IPS DF 6.9 (cell line): Measurements from ENCODE around the gene TAX1BP3.
A peak's percentile ranks its signal among the peaks of the same experiment; 100 is the strongest.

Experiments
- DNase-seq: peaks from one replicate; pipeline ENCODE4 v3.0.0-alpha.2; 2013; ENCODE audit warnings: low read depth, low spot score
- H3K27ac ChIP-seq: one replicate; pipeline ENCODE4 v1.5.1; 2013; ENCODE audit warnings: low read length, control low read depth
- H3K27me3 ChIP-seq: 2 replicates; pipeline ENCODE4 v1.6.1; 2013; ENCODE audit warnings: mild to moderate bottlenecking, low read length; ENCODE audit not compliant: control insufficient read depth, insufficient read depth
- H3K36me3 ChIP-seq: 2 replicates; pipeline ENCODE4 v1.6.1; 2013; ENCODE audit warnings: low read length; ENCODE audit not compliant: control insufficient read depth, insufficient read depth
- H3K4me1 ChIP-seq: 2 replicates; pipeline ENCODE4 v1.6.1; 2013; ENCODE audit warnings: low read length; ENCODE audit not compliant: control insufficient read depth, insufficient read depth
- H3K4me3 ChIP-seq: 2 replicates; pipeline ENCODE4 v1.5.1; 2013; ENCODE audit warnings: mild to moderate bottlenecking, low read length
- H3K9me3 ChIP-seq: 2 replicates; pipeline ENCODE4 v1.6.1; 2013; ENCODE audit warnings: low read length, inconsistent platforms; ENCODE audit not compliant: control insufficient read depth, insufficient read depth
- WGBS: extraction: QIAGEN DNeasy Blood & Tissue Kit; methylation state at CpG from one replicate; pipeline ENCODE4 v1.1.7; 2013; ENCODE audit warnings: mixed read lengths, missing lambda C conversion rate; ENCODE audit not compliant: insufficient read length, insufficient coverage; 5-methylcytosine and 5-hydroxymethylcytosine counted together

TAX1BP3 gene

GRCh38 chr17:3697103-3697476 lies 28.7 kb upstream of the TAX1BP3 start:
- Histone ChIP-seq H3K36me3 (no peaks in the 10 kb centered on the region), H3K27me3 (no peaks in the 10 kb centered on the region), H3K27ac (no peak overlapping the region), H3K9me3 (no peaks in the 10 kb centered on the region), H3K4me1 (no peaks in the 10 kb centered on the region; the same call in 1 of the 2 replicates), H3K4me3 (no peak overlapping the region)
- no peak for DNase-seq
- no CpG with 5 or more reads among the region's 12 CpGs for WGBS

GRCh38 chr17:3695723-3696411 lies 27.5 kb upstream of the TAX1BP3 start, which contains the start of gene P2RX5:
Gene P2RX5 (minus strand): TSS chr17:3696155. CDS start chr17:3696005, 150 bp downstream.
- no peaks in the 10 kb centered on the region; the same call in 1 of the 2 replicates for H3K4me1 ChIP-seq
- no peaks in the 10 kb centered on the region for H3K36me3 ChIP-seq
- WGBS = no CpG with 5 or more reads among the region's 65 CpGs
- H3K4me3 ChIP-seq = peak within 1 kb of the TSS; percentile 55; the same call in 1 of the 2 replicates
- H3K9me3 ChIP-seq = no peaks in the 10 kb centered on the region
- DNase-seq = no peak
- no peaks in the 10 kb centered on the region for H3K27me3 ChIP-seq
- no peak within 1 kb of the TSS for H3K27ac ChIP-seq

GRCh38 chr17:3695129-3695722 lies 26.8 kb upstream of the TAX1BP3 start:
- peak overlapping the region; percentile 55; the same call in 1 of the 2 replicates for H3K4me3 ChIP-seq
- no CpG with 5 or more reads among the region's 17 CpGs for WGBS
- H3K36me3 ChIP-seq = no peaks in the 10 kb centered on the region
- H3K27ac ChIP-seq = no peak overlapping the region
- no peaks in the 10 kb centered on the region for H3K27me3 ChIP-seq
- no peaks in the 10 kb centered on the region for H3K9me3 ChIP-seq
- no peaks in the 10 kb centered on the region; the same call in 1 of the 2 replicates for H3K4me1 ChIP-seq
- no peak for DNase-seq

- Histone ChIP-seq H3K36me3 (no peaks in the 10 kb centered on the region), H3K27ac (no peak overlapping the region), H3K4me3 (no peak overlapping the region), H3K4me1 (no peaks in the 10 kb centered on the region; the same call in 1 of the 2 replicates), H3K9me3 (no peaks in the 10 kb centered on the region), H3K27me3 (no peaks in the 10 kb centered on the region)
- DNase-seq = no peak
- WGBS = no CpG with 5 or more reads among the region's 9 CpGs
These were observed 25.5 kb upstream of the TAX1BP3 start for GRCh38 chr17:3693829-3694231.

GRCh38 chr17:3693141-3693540 lies 24.8 kb upstream of the TAX1BP3 start:
- Histone ChIP-seq H3K4me1 (peaks cover under 1% of the 10 kb centered on the region), H3K27ac (no peak overlapping the region)
- WGBS = no CpG with 5 or more reads among the region's 4 CpGs

GRCh38 chr17:3692346-3692745 lies 24.0 kb upstream of the TAX1BP3 start:
- H3K36me3 ChIP-seq = no peaks in the 10 kb centered on the region
- no CpG with 5 or more reads among the region's 9 CpGs for WGBS
- peaks cover 1% of the 10 kb centered on the region for H3K4me1 ChIP-seq
- H3K9me3 ChIP-seq = no peaks in the 10 kb centered on the region
- no peak overlapping the region for H3K4me3 ChIP-seq
- no peak overlapping the region for H3K27ac ChIP-seq
- H3K27me3 ChIP-seq = no peaks in the 10 kb centered on the region
- DNase-seq = no peak

More at GRCh38 chr17:3693141-3693540, 24.8 kb upstream of the TAX1BP3 start:
- Histone ChIP-seq H3K4me3 (no peak overlapping the region), H3K27me3 (no peaks in the 10 kb centered on the region), H3K36me3 (no peaks in the 10 kb centered on the region), H3K9me3 (no peaks in the 10 kb centered on the region)
- DNase-seq = no peak

- DNase-seq = no peak
- H3K4me1 ChIP-seq = peaks cover 1% of the 10 kb centered on the region
- H3K27me3 ChIP-seq = no peaks in the 10 kb centered on the region
- H3K36me3 ChIP-seq = no peaks in the 10 kb centered on the region
- no CpG with 5 or more reads among the region's 16 CpGs for WGBS
- H3K4me3 ChIP-seq = no peak overlapping the region
- H3K27ac ChIP-seq = no peak overlapping the region
- H3K9me3 ChIP-seq = no peaks in the 10 kb centered on the region
These were observed 23.3 kb upstream of the TAX1BP3 start for GRCh38 chr17:3691617-3692067.

GRCh38 chr17:3690094-3690715 lies 21.8 kb upstream of the TAX1BP3 start:
- Histone ChIP-seq H3K36me3 (no peaks in the 10 kb centered on the region), H3K4me3 (no peak overlapping the region), H3K27ac (no peak overlapping the region), H3K4me1 (peaks cover 1% of the 10 kb centered on the region), H3K27me3 (no peaks in the 10 kb centered on the region), H3K9me3 (no peaks in the 10 kb centered on the region)
- no CpG with 5 or more reads among the region's 22 CpGs for WGBS
- DNase-seq = no peak

- H3K4me1 ChIP-seq = peaks cover 1% of the 10 kb centered on the region
- DNase-seq = no peak
- WGBS = 96% methylated on average over 12 of the region's 44 CpGs
- H3K36me3 ChIP-seq = no peaks in the 10 kb centered on the region
- H3K4me3 ChIP-seq = no peak overlapping the region
- H3K27me3 ChIP-seq = no peaks in the 10 kb centered on the region
- H3K27ac ChIP-seq = no peak overlapping the region
- H3K9me3 ChIP-seq = no peaks in the 10 kb centered on the region
These were observed 21.1 kb upstream of the TAX1BP3 start for GRCh38 chr17:3689262-3690093.

GRCh38 chr17:3688852-3689261 lies 20.5 kb upstream of the TAX1BP3 start:
- no peak for DNase-seq
- no peaks in the 10 kb centered on the region for H3K36me3 ChIP-seq
- H3K4me1 ChIP-seq = peaks cover 1% of the 10 kb centered on the region
- H3K27ac ChIP-seq = no peak overlapping the region
- no CpG with 5 or more reads among the region's 14 CpGs for WGBS
- H3K9me3 ChIP-seq = no peaks in the 10 kb centered on the region
- H3K4me3 ChIP-seq = no peak overlapping the region
- no peaks in the 10 kb centered on the region for H3K27me3 ChIP-seq
